K562 (cell line): Measurements from ENCODE around the gene MYL6B. TPM values are rescaled to one million over a fixed set of nuclear protein-coding genes. Genes with fewer than 3 reads are reported as not detected.

ENCODE experiments used
- CEBPB ChIP-seq: fragments of 450-650 bp; IDR thresholded peaks from 2 replicates; pipeline ENCODE4 v1.6.1; 2016; ENCODE audit warnings: missing genetic modification characterization, missing compliant biosample characterization
- CHD2 ChIP-seq: IDR thresholded peaks from 2 replicates; pipeline ENCODE4 v1.6.1; 2011; ENCODE audit warnings: low read depth, low read length
- EWSR1 ChIP-seq: fragments of 450-650 bp; IDR thresholded peaks from 2 replicates; pipeline ENCODE4 v1.6.1; 2018; ENCODE audit warnings: borderline replicate concordance, mild to moderate bottlenecking, low read depth, moderate library complexity; ENCODE audit not compliant: partially characterized antibody
- LEF1 ChIP-seq: fragments of 450-650 bp; IDR thresholded peaks from 2 replicates; pipeline ENCODE4 v1.6.1; 2016; ENCODE audit warnings: mild to moderate bottlenecking
- MAFG ChIP-seq: fragments of 450-650 bp; conservative IDR thresholded peaks from 2 replicates; pipeline ENCODE4 v1.6.1; 2016; ENCODE audit warnings: missing genetic modification characterization, missing compliant biosample characterization
- MECOM ChIP-seq: fragments of 250-450 bp; sonication (Bioruptor Pico); IDR thresholded peaks from 2 replicates; pipeline ENCODE4 v1.8.0; 2022; ENCODE audit warnings: inconsistent platforms
- NFRKB ChIP-seq: fragments of 450-650 bp; IDR thresholded peaks from 2 replicates; pipeline ENCODE4 v1.6.1; 2016; ENCODE audit warnings: low read depth
- NONO ChIP-seq, 2 experiments: fragments of 200-400 bp in 1 of 2; fragments of 450-650 bp in 1 of 2; formaldehyde crosslinking in 1 of 2; IDR thresholded peaks; 2 replicates each; pipeline ENCODE4 v1.6.1; 2017; ENCODE audit warnings: low read depth in 2 of 2, mild to moderate bottlenecking in 2 of 2, moderate library complexity in 2 of 2, low read length in 1 of 2
- NR2C1 ChIP-seq, 2 experiments: fragments of 450-650 bp; IDR thresholded peaks; 2 replicates each; pipeline ENCODE4 v1.6.1; 2017; ENCODE audit warnings: mild to moderate bottlenecking in 2 of 2, antibody characterized with exemption in 1 of 2, inconsistent platforms in 1 of 2, missing compliant biosample characterization in 1 of 2, missing genetic modification characterization in 1 of 2
- SRSF3 ChIP-seq: fragments of 200-400 bp; formaldehyde crosslinking; IDR thresholded peaks from 2 replicates; pipeline ENCODE4 v1.6.1; 2016; ENCODE audit warnings: mild to moderate bottlenecking, low read length, moderate library complexity; ENCODE audit not compliant: insufficient read depth
- ZFP30 ChIP-seq: fragments of 250-450 bp; sonication (Bioruptor Pico); IDR thresholded peaks from 2 replicates; pipeline ENCODE4 v1.8.0; 2022; ENCODE audit warnings: moderate library complexity, mild to moderate bottlenecking, inconsistent platforms, borderline replicate concordance
- ZNF232 ChIP-seq: sonication (generic); formaldehyde crosslinking; IDR thresholded peaks from 2 replicates; pipeline ENCODE4 v1.8.0; 2022; ENCODE audit warnings: mild to moderate bottlenecking, missing genetic modification reagents
- ZNF436 ChIP-seq: fragments of 250-450, 450-650 bp; sonication (Bioruptor Pico); formaldehyde crosslinking; IDR thresholded peaks from 2 replicates; pipeline ENCODE4 v1.7.0; 2020; ENCODE audit warnings: mild to moderate bottlenecking
- ZNF57 ChIP-seq: fragments of 450-650 bp; formaldehyde crosslinking; IDR thresholded peaks from 2 replicates; pipeline ENCODE4 v1.4.0; 2020; ENCODE audit warnings: mild to moderate bottlenecking, moderate library complexity
- polyA plus RNA-seq, 8 experiments: library from polyadenylated mRNA; depleted of rRNA in 4 of 8; stranded (reverse) in 5 of 8; unstranded in 3 of 8; fragments of >200 nt; fragmentation: Nextera tagmentation in 2 of 8; fragmentation: Illumina TruSeq in 1 of 8; extraction: Ambion mirVana in 2 of 8; extraction: Trizol in 1 of 8; gene quantifications; 2 replicates each; pipeline versions ENCODE4 v1.2.1 to v1.2.3, GENCODE V29; 2011 to 2014; ENCODE audit warnings: inconsistent platforms in 1 of 8, missing spikeins in 1 of 8
- total RNA-seq, 7 experiments: library from RNA; depleted of rRNA in 6 of 7; stranded (reverse); fragments of >200 nt in 6 of 7; fragmentation: Illumina TruSeq in 2 of 7; extraction: Trizol in 2 of 7; gene quantifications; 2 replicates each; pipeline versions ENCODE4 v1.2.1 to v1.2.3, GENCODE V29; 2011 to 2021; ENCODE audit warnings: low replicate concordance in 1 of 7
- TF ChIP-seq, protein P1 (sequence below): sonication (generic); formaldehyde crosslinking; IDR thresholded peaks from 2 replicates; pipeline ENCODE4 v1.8.0; 2022; ENCODE audit warnings: mild to moderate bottlenecking, missing genetic modification reagents
- TF ChIP-seq, protein P2 (sequence below): sonication (generic); formaldehyde crosslinking; IDR thresholded peaks from 2 replicates; pipeline ENCODE4 v1.9.0; 2022; ENCODE audit warnings: mild to moderate bottlenecking, missing genetic modification reagents
- TF ChIP-seq, protein P3 (sequence below), 2 experiments: fragments of 450-650 bp; IDR thresholded peaks; 2 replicates each; pipeline ENCODE4 v1.6.1; 2018; ENCODE audit warnings: mild to moderate bottlenecking in 2 of 2, low read depth in 1 of 2; ENCODE audit not compliant: partially characterized antibody in 2 of 2

Gene MYL6B
- total and polyA plus RNA-seq, 9 of the 15 experiments (the other 6 are each of a cell fraction or from before 2014, with no cell fraction given) = 42.8 to 77.3 (median 68.6) TPM

DNA sequence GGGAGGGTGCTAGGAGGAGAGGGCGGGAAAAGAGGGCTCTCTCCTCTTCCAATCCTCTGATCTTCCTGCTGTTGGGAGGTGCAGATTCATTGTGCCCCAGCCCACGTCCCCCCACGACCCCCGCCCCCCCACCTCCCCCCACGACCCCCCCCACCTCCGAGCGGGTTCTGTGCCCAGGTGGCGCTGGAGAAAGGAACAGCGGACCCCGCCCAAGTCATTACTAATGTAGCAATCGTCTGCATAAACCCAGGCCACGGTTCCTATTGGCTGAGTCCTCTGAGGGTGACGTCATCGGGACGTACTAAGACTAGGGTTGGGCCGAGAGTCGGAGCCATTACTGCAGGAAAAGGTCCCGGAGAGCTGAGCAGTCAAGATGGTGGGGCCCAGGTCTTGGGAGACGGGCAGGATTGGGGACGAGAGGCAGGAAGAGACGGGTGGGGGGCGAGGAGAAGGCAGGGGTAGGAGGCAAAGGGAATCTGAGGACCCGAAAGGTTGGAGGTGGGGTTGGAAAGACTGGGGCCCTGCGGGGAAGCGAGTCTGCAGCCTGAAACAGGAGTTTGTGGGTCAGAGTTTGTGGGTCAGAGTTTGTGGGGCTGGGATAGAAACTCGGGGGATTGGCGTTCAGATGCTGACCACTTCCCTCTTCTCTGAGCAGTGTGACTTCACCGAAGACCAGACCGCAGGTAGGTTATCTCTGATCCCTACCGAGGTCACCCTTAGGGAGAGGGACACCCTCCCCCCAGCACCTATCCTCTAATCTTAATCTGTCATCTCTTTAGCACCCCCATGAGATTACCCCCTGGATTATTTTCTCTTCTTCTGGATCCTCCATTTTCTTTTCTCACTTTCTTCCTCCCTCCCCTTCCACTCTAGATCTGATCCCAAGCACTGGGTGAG lies 5.9 kb downstream of the MYL6B start, which contains the start of gene MYL6 (continued):
- TF ChIP-seq NONO (IDR thresholded peaks at IDR 0.05; ENCODE audit: low read depth in 2 of 2, low read length in 1 of 2) (0 out of 4 replicates have a peak, but pooled peaks of 1 of the 2 experiments have one; percentile 38), ZNF436 (no peak), CEBPB (tag) (peak; percentile 82), SRSF3 (no peak), ZNF57 (CRISPR knock-in tag) (peak; percentile 19; the same call in 1 of the 2 replicates), NFRKB (peak; percentile 95), LEF1 (no peak), ZFP30 (no peak), NR2C1 (IDR thresholded peaks at IDR 0.05) (peak; percentile 94), NR2C1 (tag; IDR thresholded peaks at IDR 0.05) (peak; percentile 91), MAFG (tag) (no peak), CHD2 (no peak), EWSR1 (no peak), MECOM (no peak; the same call in 1 of the 2 replicates), ZNF232 (peak; percentile 59; the same call in 1 of the 2 replicates)
- TF ChIP-seq, protein P1, sequence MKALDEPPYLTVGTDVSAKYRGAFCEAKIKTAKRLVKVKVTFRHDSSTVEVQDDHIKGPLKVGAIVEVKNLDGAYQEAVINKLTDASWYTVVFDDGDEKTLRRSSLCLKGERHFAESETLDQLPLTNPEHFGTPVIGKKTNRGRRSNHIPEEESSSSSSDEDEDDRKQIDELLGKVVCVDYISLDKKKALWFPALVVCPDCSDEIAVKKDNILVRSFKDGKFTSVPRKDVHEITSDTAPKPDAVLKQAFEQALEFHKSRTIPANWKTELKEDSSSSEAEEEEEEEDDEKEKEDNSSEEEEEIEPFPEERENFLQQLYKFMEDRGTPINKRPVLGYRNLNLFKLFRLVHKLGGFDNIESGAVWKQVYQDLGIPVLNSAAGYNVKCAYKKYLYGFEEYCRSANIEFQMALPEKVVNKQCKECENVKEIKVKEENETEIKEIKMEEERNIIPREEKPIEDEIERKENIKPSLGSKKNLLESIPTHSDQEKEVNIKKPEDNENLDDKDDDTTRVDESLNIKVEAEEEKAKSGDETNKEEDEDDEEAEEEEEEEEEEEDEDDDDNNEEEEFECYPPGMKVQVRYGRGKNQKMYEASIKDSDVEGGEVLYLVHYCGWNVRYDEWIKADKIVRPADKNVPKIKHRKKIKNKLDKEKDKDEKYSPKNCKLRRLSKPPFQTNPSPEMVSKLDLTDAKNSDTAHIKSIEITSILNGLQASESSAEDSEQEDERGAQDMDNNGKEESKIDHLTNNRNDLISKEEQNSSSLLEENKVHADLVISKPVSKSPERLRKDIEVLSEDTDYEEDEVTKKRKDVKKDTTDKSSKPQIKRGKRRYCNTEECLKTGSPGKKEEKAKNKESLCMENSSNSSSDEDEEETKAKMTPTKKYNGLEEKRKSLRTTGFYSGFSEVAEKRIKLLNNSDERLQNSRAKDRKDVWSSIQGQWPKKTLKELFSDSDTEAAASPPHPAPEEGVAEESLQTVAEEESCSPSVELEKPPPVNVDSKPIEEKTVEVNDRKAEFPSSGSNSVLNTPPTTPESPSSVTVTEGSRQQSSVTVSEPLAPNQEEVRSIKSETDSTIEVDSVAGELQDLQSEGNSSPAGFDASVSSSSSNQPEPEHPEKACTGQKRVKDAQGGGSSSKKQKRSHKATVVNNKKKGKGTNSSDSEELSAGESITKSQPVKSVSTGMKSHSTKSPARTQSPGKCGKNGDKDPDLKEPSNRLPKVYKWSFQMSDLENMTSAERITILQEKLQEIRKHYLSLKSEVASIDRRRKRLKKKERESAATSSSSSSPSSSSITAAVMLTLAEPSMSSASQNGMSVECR (CRISPR knock-in tag) = peak; percentile 46; the same call in 1 of the 2 replicates
- TF ChIP-seq, protein P2, sequence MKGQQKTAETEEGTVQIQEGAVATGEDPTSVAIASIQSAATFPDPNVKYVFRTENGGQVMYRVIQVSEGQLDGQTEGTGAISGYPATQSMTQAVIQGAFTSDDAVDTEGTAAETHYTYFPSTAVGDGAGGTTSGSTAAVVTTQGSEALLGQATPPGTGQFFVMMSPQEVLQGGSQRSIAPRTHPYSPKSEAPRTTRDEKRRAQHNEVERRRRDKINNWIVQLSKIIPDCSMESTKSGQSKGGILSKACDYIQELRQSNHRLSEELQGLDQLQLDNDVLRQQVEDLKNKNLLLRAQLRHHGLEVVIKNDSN = 0 out of 2 replicates have a peak, but pooled peaks have one; percentile 46
- TF ChIP-seq, protein P3, sequence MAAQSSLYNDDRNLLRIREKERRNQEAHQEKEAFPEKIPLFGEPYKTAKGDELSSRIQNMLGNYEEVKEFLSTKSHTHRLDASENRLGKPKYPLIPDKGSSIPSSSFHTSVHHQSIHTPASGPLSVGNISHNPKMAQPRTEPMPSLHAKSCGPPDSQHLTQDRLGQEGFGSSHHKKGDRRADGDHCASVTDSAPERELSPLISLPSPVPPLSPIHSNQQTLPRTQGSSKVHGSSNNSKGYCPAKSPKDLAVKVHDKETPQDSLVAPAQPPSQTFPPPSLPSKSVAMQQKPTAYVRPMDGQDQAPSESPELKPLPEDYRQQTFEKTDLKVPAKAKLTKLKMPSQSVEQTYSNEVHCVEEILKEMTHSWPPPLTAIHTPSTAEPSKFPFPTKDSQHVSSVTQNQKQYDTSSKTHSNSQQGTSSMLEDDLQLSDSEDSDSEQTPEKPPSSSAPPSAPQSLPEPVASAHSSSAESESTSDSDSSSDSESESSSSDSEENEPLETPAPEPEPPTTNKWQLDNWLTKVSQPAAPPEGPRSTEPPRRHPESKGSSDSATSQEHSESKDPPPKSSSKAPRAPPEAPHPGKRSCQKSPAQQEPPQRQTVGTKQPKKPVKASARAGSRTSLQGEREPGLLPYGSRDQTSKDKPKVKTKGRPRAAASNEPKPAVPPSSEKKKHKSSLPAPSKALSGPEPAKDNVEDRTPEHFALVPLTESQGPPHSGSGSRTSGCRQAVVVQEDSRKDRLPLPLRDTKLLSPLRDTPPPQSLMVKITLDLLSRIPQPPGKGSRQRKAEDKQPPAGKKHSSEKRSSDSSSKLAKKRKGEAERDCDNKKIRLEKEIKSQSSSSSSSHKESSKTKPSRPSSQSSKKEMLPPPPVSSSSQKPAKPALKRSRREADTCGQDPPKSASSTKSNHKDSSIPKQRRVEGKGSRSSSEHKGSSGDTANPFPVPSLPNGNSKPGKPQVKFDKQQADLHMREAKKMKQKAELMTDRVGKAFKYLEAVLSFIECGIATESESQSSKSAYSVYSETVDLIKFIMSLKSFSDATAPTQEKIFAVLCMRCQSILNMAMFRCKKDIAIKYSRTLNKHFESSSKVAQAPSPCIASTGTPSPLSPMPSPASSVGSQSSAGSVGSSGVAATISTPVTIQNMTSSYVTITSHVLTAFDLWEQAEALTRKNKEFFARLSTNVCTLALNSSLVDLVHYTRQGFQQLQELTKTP (IDR thresholded peaks at IDR 0.05; ENCODE audit: low read depth in 1 of 2, partially characterized antibody in 2 of 2) = peak; percentile 55 to 91
